HUES48 (cell line): ENCODE measurements around the gene OSTF1.

ENCODE experiments used
- H3K27ac ChIP-seq: one replicate; pipeline ENCODE4 v1.7.0; 2013; ENCODE audit warnings: low read depth, low read length, inconsistent platforms
- H3K27me3 ChIP-seq: 2 replicates; pipeline ENCODE4 v1.6.1; 2013; ENCODE audit warnings: mild to moderate bottlenecking, low read length; ENCODE audit not compliant: control insufficient read depth, insufficient read depth
- H3K36me3 ChIP-seq: 2 replicates; pipeline ENCODE4 v1.6.1; 2013; ENCODE audit warnings: low read length; ENCODE audit not compliant: control insufficient read depth, insufficient read depth
- H3K4me1 ChIP-seq: 2 replicates; pipeline ENCODE4 v1.6.1; 2013; ENCODE audit warnings: mild to moderate bottlenecking, low read length; ENCODE audit not compliant: control insufficient read depth, insufficient read depth
- H3K4me3 ChIP-seq: 2 replicates; pipeline ENCODE4 v1.5.1; 2013; ENCODE audit warnings: mild to moderate bottlenecking, low read depth, low read length
- H3K9ac ChIP-seq: 2 replicates; pipeline ENCODE4 v1.6.1; 2013; ENCODE audit warnings: mild to moderate bottlenecking, low read depth, low read length, moderate library complexity
- H3K9me3 ChIP-seq: 2 replicates; pipeline ENCODE4 v1.6.1; 2013; ENCODE audit warnings: low read length; ENCODE audit not compliant: control insufficient read depth, insufficient read depth

OSTF1 gene

GRCh38 chr9:75104607-75105006 is 16.3 kb downstream of the OSTF1 start:
- Histone ChIP-seq H3K9me3 (no peaks in the 10 kb centered on the region), H3K9ac (no peak overlapping the region), H3K4me1 (no peaks in the 10 kb centered on the region), H3K27ac (no peak overlapping the region), H3K4me3 (no peak overlapping the region), H3K36me3 (no peaks in the 10 kb centered on the region), H3K27me3 (no peaks in the 10 kb centered on the region)

- no peak overlapping the region for H3K9ac ChIP-seq
- no peaks in the 10 kb centered on the region for H3K36me3 ChIP-seq
- no peaks in the 10 kb centered on the region for H3K27me3 ChIP-seq
- no peaks in the 10 kb centered on the region for H3K4me1 ChIP-seq
- no peak overlapping the region for H3K27ac ChIP-seq
- no peak overlapping the region for H3K4me3 ChIP-seq
- no peaks in the 10 kb centered on the region for H3K9me3 ChIP-seq
Measured at GRCh38 chr9:75105019-75105540, 16.8 kb downstream of the OSTF1 start.

- no peaks in the 10 kb centered on the region for H3K27me3 ChIP-seq
- H3K9ac ChIP-seq, result no peak overlapping the region
- no peaks in the 10 kb centered on the region for H3K4me1 ChIP-seq
- H3K9me3 ChIP-seq, result no peaks in the 10 kb centered on the region
- H3K27ac ChIP-seq, result no peak overlapping the region
- H3K36me3 ChIP-seq, result no peaks in the 10 kb centered on the region
- no peak overlapping the region for H3K4me3 ChIP-seq
Measured at GRCh38 chr9:75105841-75106240, 17.5 kb downstream of the OSTF1 start.

- Histone ChIP-seq H3K27me3 (no peaks in the 10 kb centered on the region), H3K36me3 (no peaks in the 10 kb centered on the region), H3K9me3 (no peaks in the 10 kb centered on the region), H3K4me1 (no peaks in the 10 kb centered on the region), H3K9ac (no peak overlapping the region), H3K4me3 (no peak overlapping the region), H3K27ac (no peak overlapping the region)
Measured at GRCh38 chr9:75106857-75107256, 18.5 kb downstream of the OSTF1 start.

DNA sequence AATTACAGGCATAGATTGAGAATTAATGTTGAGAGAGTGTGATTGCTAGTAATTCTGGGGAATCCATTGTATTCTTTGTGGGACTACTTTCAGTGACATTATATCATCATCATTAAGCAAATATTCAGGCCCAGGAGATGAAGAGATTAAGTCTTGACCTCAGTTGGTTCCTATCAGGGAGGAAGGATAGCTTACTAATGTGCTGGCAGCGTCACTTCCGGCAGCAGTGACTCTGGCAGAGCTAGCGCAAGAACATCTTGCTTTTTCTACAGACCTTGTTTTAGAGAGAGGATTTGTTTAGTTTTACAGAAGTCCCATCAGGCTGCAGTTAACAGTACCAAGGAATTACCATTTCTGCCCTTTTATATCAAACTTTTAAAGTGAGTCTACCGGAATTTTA is 20.3 kb downstream of the OSTF1 start:
- Histone ChIP-seq H3K36me3 (no peaks in the 10 kb centered on the region), H3K27ac (no peak overlapping the region), H3K27me3 (no peaks in the 10 kb centered on the region), H3K9ac (no peak overlapping the region), H3K4me1 (no peaks in the 10 kb centered on the region), H3K9me3 (no peaks in the 10 kb centered on the region), H3K4me3 (no peak overlapping the region)

- Histone ChIP-seq H3K36me3 (no peaks in the 10 kb centered on the region), H3K27ac (no peak overlapping the region), H3K9me3 (no peaks in the 10 kb centered on the region), H3K27me3 (no peaks in the 10 kb centered on the region), H3K9ac (no peak overlapping the region), H3K4me3 (no peak overlapping the region), H3K4me1 (no peaks in the 10 kb centered on the region)
Measured at GRCh38 chr9:75109210-75109839, 21.0 kb downstream of the OSTF1 start.

- H3K9ac ChIP-seq, result no peak overlapping the region
- H3K36me3 ChIP-seq, result no peaks in the 10 kb centered on the region
- H3K27me3 ChIP-seq, result no peaks in the 10 kb centered on the region
- H3K27ac ChIP-seq, result no peak overlapping the region
- no peaks in the 10 kb centered on the region for H3K4me1 ChIP-seq
- H3K9me3 ChIP-seq, result no peaks in the 10 kb centered on the region
- no peak overlapping the region for H3K4me3 ChIP-seq
Measured at GRCh38 chr9:75111019-75111622, 22.8 kb downstream of the OSTF1 start.

DNA sequence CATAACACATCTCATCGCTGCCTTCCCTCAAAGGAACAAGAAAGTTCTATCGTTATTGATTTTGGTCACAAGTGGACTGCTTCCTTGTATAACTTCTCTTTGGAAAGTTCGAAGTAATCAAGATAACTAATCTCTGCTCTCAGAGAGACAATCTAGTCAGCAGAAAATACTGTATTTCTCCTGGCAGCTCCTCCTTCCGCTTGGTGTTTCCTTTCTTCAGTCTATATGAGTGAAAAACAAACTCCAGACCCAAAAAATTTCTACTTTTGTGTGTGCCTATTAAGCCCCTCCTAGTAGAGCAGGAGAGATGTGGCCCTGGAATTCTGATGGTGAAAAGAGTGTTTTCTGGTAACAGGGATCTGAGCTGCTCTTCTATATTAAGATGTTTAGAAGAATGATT is 24.5 kb downstream of the OSTF1 start:
- Histone ChIP-seq H3K27me3 (no peaks in the 10 kb centered on the region), H3K36me3 (no peaks in the 10 kb centered on the region), H3K9me3 (no peaks in the 10 kb centered on the region), H3K9ac (no peak overlapping the region), H3K4me1 (no peaks in the 10 kb centered on the region), H3K4me3 (no peak overlapping the region), H3K27ac (no peak overlapping the region)

- H3K4me3 ChIP-seq, result no peak overlapping the region
- no peaks in the 10 kb centered on the region for H3K27me3 ChIP-seq
- no peaks in the 10 kb centered on the region for H3K4me1 ChIP-seq
- H3K9ac ChIP-seq, result no peak overlapping the region
- no peaks in the 10 kb centered on the region for H3K9me3 ChIP-seq
- no peak overlapping the region for H3K27ac ChIP-seq
- H3K36me3 ChIP-seq, result no peaks in the 10 kb centered on the region
Measured at GRCh38 chr9:75116306-75116705, 28.0 kb downstream of the OSTF1 start.

DNA sequence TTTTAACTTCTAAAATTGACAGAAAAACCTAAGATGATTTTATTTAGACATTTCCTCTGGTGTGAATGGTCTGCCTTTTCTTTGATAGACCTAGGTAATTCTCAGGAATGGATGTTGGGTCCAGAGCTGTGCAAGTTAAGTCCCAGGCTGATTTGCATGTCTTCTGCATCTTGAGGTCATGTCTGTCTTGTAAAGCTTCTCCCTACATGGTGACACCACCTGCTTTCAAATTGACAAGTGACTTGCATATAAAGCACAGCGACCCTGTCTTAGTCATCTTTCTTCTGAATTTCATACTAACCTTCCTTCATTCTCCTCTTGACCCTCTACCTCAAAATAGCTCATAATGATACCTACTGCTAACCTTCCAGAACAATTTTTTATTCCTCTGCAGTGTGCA is 29.2 kb downstream of the OSTF1 start:
- no peak overlapping the region for H3K4me3 ChIP-seq
- H3K4me1 ChIP-seq, result peaks cover 5% of the 10 kb centered on the region; the same call in 1 of the 2 replicates
- H3K27ac ChIP-seq, result no peak overlapping the region
- no peaks in the 10 kb centered on the region for H3K36me3 ChIP-seq
- no peaks in the 10 kb centered on the region for H3K27me3 ChIP-seq
- no peak overlapping the region for H3K9ac ChIP-seq
- no peaks in the 10 kb centered on the region for H3K9me3 ChIP-seq

DNA sequence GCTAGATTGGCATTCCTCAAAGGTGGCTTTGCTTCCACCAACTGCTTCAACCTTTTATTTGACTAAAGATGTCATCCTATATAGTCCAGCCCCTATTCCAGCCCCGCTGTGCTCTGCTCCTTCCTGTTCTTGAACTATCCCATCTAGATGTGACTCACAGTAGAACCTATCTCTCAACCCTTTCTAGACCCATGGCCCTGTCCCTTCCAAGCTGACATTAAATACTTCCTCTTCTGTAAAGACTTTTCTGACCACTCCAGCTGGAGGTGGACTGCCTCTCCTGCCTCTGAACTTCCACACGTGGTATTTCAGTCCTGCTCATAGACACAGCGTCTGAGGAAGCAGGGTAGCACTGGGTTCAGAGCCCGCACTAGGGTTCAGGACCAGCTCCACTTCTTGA is 32.4 kb downstream of the OSTF1 start:
- Histone ChIP-seq H3K27me3 (no peaks in the 10 kb centered on the region), H3K4me1 (peaks cover 5% of the 10 kb centered on the region; the same call in 1 of the 2 replicates), H3K9ac (no peak overlapping the region), H3K36me3 (no peaks in the 10 kb centered on the region), H3K9me3 (no peaks in the 10 kb centered on the region), H3K4me3 (no peak overlapping the region), H3K27ac (no peak overlapping the region)
